HCT116 (cell line): ENCODE measurements around the gene IQCK.

Source experiments
- CEBPB ChIP-seq: IDR thresholded peaks from 2 replicates; pipeline ENCODE4 v1.6.1; 2012; ENCODE audit warnings: low read depth
- EGR1 ChIP-seq: IDR thresholded peaks from 2 replicates; pipeline ENCODE4 v1.6.1; 2012; ENCODE audit warnings: low read depth
- EZH2 ChIP-seq: fragments of 200-600 bp; sonication (generic); IDR thresholded peaks from 2 replicates; pipeline ENCODE4 v1.6.1; 2017; ENCODE audit warnings: antibody characterized with exemption, mixed run types
- JUND ChIP-seq: IDR thresholded peaks from 2 replicates; pipeline ENCODE4 v1.6.1; 2012
- MAX ChIP-seq: IDR thresholded peaks from 2 replicates; pipeline ENCODE4 v1.6.1; 2012
- POLR2A ChIP-seq: IDR thresholded peaks from 2 replicates; pipeline ENCODE4 v1.7.0; 2011; ENCODE audit warnings: borderline replicate concordance; ENCODE audit not compliant: insufficient read depth, insufficient read length; ENCODE audit errors: extremely low read depth
- POLR2AphosphoS5 ChIP-seq: IDR thresholded peaks from 2 replicates; pipeline ENCODE4 v1.6.1; 2011; ENCODE audit warnings: mild to moderate bottlenecking, low read depth, low read length, moderate library complexity
- SRF ChIP-seq: IDR thresholded peaks from 2 replicates; pipeline ENCODE4 v1.6.1; 2012; ENCODE audit warnings: low read depth
- YY1 ChIP-seq: IDR thresholded peaks from 2 replicates; pipeline ENCODE4 v1.6.1; 2011; ENCODE audit warnings: low read length, low read depth, moderate library complexity, mild to moderate bottlenecking; ENCODE audit not compliant: insufficient replicate concordance; ENCODE audit errors: extremely low read depth
- TF ChIP-seq, protein P1 (sequence below): IDR thresholded peaks from 2 replicates; pipeline ENCODE4 v1.6.1; 2012; ENCODE audit warnings: low read depth
- TF ChIP-seq, protein P2 (sequence below), 3 experiments: fragments of 200-600 bp in 1 of 3; sonication (generic) in 1 of 3; IDR thresholded peaks in 2 of 3; conservative IDR thresholded peaks in 1 of 3; 2 replicates each; pipeline ENCODE4 v1.5.1; 2012 to 2017; ENCODE audit warnings: low read depth in 2 of 3, low read length in 2 of 3, antibody characterized with exemption in 1 of 3, borderline replicate concordance in 1 of 3, control low read depth in 1 of 3, mild to moderate bottlenecking in 1 of 3, mixed read lengths in 1 of 3, mixed run types in 1 of 3, moderate library complexity in 1 of 3; ENCODE audit not compliant: insufficient read depth in 1 of 3

DNA sequence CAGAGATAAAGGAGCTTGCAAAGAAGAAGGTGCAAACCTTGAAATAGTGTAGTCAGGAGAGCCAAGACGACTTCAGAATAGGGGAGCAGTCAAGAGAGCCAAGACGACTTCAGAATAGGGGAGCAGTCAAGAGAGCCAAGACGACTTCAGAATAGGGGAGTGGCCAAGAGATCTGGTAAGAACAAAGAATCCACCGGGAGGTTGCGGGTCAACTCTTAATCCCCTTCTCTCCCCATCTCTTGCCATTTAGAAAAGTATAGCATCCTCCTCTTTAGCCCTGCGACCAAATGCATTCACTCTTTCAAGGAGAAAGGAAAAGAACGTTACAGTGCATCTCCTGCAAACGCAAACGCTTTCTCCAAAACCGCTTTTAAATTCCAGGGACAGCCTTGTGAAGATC is 757 bp upstream of the IQCK start:
- TF ChIP-seq YY1 (no peak), EZH2 (no peak), POLR2A (no peak), POLR2AphosphoS5 (no peak), CEBPB (no peak), SRF (no peak), MAX (no peak), EGR1 (no peak), JUND (no peak)
- TF ChIP-seq, protein P1, sequence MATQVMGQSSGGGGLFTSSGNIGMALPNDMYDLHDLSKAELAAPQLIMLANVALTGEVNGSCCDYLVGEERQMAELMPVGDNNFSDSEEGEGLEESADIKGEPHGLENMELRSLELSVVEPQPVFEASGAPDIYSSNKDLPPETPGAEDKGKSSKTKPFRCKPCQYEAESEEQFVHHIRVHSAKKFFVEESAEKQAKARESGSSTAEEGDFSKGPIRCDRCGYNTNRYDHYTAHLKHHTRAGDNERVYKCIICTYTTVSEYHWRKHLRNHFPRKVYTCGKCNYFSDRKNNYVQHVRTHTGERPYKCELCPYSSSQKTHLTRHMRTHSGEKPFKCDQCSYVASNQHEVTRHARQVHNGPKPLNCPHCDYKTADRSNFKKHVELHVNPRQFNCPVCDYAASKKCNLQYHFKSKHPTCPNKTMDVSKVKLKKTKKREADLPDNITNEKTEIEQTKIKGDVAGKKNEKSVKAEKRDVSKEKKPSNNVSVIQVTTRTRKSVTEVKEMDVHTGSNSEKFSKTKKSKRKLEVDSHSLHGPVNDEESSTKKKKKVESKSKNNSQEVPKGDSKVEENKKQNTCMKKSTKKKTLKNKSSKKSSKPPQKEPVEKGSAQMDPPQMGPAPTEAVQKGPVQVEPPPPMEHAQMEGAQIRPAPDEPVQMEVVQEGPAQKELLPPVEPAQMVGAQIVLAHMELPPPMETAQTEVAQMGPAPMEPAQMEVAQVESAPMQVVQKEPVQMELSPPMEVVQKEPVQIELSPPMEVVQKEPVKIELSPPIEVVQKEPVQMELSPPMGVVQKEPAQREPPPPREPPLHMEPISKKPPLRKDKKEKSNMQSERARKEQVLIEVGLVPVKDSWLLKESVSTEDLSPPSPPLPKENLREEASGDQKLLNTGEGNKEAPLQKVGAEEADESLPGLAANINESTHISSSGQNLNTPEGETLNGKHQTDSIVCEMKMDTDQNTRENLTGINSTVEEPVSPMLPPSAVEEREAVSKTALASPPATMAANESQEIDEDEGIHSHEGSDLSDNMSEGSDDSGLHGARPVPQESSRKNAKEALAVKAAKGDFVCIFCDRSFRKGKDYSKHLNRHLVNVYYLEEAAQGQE, result no peak
- TF ChIP-seq, protein P2, sequence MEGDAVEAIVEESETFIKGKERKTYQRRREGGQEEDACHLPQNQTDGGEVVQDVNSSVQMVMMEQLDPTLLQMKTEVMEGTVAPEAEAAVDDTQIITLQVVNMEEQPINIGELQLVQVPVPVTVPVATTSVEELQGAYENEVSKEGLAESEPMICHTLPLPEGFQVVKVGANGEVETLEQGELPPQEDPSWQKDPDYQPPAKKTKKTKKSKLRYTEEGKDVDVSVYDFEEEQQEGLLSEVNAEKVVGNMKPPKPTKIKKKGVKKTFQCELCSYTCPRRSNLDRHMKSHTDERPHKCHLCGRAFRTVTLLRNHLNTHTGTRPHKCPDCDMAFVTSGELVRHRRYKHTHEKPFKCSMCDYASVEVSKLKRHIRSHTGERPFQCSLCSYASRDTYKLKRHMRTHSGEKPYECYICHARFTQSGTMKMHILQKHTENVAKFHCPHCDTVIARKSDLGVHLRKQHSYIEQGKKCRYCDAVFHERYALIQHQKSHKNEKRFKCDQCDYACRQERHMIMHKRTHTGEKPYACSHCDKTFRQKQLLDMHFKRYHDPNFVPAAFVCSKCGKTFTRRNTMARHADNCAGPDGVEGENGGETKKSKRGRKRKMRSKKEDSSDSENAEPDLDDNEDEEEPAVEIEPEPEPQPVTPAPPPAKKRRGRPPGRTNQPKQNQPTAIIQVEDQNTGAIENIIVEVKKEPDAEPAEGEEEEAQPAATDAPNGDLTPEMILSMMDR (IDR thresholded peaks at IDR 0.05 in 2 of 3, conservative IDR thresholded peaks at IDR 0.05 in 1 of 3; ENCODE audit: borderline replicate concordance in 1 of 3, insufficient read depth in 1 of 3, low read depth in 2 of 3, low read length in 2 of 3), result no peak
